ENCODE data around the gene HIP1R.

Gene HIP1R

DNA sequence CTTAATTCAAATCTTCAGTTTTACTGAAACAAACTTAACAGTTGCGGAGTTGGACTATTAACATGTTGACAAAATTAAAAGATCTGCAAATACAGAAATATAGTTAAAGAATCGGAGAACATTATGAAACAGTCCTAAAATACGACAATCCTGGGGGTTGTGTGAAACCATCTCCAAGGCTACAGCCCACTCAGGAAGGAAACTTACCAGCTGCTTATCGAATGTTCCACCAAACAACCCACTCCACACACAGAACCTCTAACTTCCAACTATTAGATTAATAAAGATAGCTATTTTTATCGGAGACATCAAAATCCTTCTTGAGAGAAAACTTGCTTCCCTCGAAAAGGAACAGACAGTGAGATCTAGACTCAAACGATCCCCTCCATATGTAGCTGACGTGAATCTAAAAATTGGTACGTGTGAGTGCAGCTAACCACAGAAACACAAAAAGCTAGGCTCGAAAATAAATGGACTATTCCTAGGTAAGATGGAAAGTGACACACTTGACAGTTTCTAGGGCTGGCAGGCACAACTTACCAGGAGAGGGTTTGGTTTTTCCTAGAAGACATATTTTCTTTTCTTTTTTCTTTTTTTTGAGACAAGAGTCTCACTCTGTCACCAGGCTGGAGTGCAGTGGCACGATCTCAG is 47.8 kb downstream of the HIP1R start:
- TF ChIP-seq, protein P1, sequence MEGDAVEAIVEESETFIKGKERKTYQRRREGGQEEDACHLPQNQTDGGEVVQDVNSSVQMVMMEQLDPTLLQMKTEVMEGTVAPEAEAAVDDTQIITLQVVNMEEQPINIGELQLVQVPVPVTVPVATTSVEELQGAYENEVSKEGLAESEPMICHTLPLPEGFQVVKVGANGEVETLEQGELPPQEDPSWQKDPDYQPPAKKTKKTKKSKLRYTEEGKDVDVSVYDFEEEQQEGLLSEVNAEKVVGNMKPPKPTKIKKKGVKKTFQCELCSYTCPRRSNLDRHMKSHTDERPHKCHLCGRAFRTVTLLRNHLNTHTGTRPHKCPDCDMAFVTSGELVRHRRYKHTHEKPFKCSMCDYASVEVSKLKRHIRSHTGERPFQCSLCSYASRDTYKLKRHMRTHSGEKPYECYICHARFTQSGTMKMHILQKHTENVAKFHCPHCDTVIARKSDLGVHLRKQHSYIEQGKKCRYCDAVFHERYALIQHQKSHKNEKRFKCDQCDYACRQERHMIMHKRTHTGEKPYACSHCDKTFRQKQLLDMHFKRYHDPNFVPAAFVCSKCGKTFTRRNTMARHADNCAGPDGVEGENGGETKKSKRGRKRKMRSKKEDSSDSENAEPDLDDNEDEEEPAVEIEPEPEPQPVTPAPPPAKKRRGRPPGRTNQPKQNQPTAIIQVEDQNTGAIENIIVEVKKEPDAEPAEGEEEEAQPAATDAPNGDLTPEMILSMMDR (IDR thresholded peaks at IDR 0.05), result no peak

DNA sequence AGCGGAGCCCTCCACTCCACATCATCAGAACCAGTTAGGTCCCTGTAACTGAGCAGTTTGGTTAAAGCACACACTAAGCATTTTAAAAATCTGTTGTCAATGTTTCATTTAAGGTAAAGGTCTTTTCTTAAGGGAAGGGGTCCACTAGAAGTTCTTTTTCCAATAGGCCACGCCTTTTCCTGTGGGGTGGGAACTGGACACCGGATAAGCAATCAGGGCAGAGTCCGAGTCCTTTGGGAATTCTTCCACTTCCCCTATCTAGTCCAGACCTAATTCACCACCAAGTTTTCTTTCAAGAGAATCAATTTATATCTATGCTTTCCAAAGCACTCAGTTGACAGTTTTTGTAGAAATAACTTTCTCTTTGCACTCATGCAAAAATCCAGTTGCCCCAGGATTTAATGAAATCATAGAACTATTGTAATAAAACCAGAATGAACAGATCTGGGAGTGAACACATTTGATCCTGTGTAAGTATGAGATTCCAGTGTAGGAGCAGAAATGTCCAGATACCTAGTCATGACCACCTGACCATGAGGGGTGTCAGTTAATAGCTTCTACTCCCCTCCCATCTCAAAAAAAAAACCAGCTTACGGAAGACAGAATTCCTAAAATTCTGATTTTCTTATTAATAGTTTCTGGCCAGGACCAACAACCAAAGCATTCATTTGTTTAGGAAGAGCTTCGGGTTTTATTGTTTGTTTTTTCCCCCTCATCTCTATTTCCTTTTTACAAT is 49.0 kb downstream of the HIP1R start:
- Histone ChIP-seq H3K27ac (peak overlapping the region in 1 of 2 donors; percentile 15), H3K4me3 (no peak overlapping the region)
- TF ChIP-seq, protein P1 (IDR thresholded peaks at IDR 0.05), result no peak
- no peak for DNase-seq (ENCODE audit: low spot score)

More for the DNA sequence above, 47.8 kb downstream of the HIP1R start:
- no peak overlapping the region for H3K27ac ChIP-seq
- DNase-seq (ENCODE audit: low spot score), result no peak
- H3K4me3 ChIP-seq, result no peak overlapping the region

DNA sequence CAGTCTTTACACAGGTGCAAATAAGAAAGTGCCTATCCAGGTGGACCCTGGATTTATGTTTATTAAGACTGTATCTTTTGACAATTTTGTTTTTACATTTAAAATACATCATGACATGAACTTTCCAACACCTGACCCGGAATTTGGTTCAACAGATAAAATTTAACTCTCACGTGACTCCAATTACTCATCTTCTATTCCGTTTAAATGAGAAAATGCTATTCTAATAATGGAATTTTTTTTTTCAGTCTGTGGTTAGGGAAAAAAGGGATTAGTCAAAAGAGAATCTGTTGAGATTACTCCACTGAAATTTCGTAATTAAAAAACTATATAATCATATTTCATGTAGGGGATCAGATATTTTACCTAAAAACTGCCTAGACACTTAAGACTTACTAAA is 49.6 kb downstream of the HIP1R start:
- Histone ChIP-seq H3K27ac (no peak overlapping the region), H3K4me3 (no peak overlapping the region)
- no peak for DNase-seq (ENCODE audit: low spot score)
- TF ChIP-seq, protein P1 (IDR thresholded peaks at IDR 0.05), result no peak

DNA sequence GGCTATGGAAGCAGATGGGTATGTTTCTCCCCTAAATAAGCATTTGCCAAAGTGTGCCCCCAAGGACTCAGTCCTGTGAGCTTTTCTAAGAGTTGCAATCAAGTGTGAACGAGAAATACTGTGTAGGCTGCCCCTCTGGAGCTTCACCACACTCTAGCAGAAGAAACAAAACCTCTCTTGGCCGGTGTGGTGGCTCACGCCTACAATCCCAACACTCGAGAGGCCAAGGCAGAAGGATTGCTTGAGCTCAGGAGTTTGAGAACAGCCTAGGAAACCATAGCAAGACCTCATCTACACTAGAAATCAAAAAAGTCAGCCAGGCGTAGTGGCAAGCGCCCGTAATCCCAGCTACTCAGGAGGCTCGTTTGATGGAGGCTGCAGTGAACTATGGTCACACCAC is 50.9 kb downstream of the HIP1R start:
- no peak overlapping the region for H3K4me3 ChIP-seq
- DNase-seq (ENCODE audit: low spot score), result no peak
- TF ChIP-seq, protein P1 (IDR thresholded peaks at IDR 0.05), result no peak
- H3K27ac ChIP-seq, result no peak overlapping the region

DNA sequence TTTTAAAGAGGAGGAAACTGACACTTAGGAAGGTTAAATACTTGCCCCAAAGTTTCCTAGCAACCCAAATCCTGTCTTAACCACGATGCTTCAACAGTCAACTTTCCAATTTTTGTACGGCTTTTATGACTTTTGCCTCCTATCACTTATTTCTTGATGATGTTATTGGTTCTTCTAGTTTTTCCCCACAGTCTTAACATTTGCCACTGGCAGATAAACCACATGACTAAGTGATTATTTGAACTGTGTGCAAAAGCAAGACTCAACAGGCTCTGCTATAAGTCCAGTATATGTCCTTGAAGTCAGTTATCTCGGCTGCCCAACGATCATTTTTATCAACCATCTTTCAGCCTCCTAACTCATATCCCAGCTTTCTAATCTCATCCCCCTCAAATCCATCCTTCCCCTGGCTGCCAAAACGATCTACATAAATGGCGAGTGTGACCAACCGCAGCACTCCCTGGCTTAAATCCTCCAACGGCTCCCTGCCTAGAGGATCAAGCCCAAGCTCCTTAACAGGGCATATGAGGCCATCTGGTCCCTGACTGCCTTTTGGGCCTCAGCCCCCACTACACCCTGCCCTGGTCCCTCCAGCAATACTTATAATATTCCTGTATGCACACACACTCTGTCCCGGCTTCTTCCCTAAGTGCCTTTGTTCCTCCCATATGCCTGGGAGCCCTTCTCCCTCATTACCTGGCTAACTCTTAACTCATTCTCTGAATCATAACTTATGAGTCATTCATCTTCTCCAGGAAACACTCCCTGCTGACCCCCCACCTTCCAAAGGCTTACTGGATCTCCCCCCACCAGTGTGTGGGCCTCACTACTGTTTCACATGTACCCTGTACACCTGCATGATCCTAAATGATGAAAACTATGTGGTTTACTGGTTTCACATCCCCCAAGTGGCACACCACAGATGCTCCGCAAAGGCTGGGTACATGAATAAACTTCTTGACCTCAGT is 51.9 kb downstream of the HIP1R start:
- Histone ChIP-seq H3K4me3 (no peak overlapping the region), H3K27ac (peak overlapping the region in 1 of 2 donors; percentile 70)
- TF ChIP-seq, protein P1 (IDR thresholded peaks at IDR 0.05), result no peak
- no peak for DNase-seq (ENCODE audit: low spot score)

DNA sequence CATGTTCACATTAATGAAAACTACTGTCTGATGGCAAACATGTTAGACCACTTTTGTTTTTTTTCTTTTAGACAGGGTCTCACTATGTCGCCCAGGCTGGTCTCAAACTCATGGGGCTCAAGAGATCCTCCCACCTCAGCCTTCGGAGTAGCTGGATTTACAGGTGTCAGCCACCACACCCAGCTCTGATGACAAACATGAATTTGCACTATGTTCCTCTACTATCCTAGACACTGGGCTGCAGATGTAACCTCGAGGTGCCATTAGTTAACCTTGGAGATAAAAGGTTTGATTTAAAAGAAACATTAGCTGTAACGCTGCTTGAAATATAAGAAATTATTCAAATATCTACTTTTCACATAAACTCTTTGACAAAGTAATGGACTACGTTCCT is 52.6 kb downstream of the HIP1R start:
- Histone ChIP-seq H3K4me3 (peak overlapping the region; percentile 55), H3K27ac (peak overlapping the region; percentile 50 to 70)
- TF ChIP-seq, protein P1 (IDR thresholded peaks at IDR 0.05), result no peak
- no peak for DNase-seq (ENCODE audit: low spot score)
